Measurements from ENCODE around the gene NANP. TPM values are rescaled to one million over a fixed set of nuclear protein-coding genes. Genes with fewer than 3 reads are reported as not detected.

The NANP gene
- total and polyA plus RNA-seq, 2 of the 13 experiments (the other 11 are each of a cell fraction or from before 2014, with no cell fraction given), result 8.9 to 21.5 TPM

GRCh38 chr20:25624500-25624939 is 706 bp upstream of the NANP start (continued):
- TF ChIP-seq RARG (CRISPR knock-in tag; IDR thresholded peaks at IDR 0.05; ENCODE audit: low read depth) (no peak), ZNF816 (CRISPR knock-in tag; IDR thresholded peaks at IDR 0.05; ENCODE audit: borderline replicate concordance) (peak; percentile 1; the same call in 1 of the 2 replicates), CHD2 (IDR thresholded peaks at IDR 0.05; ENCODE audit: low read depth, low read length) (no peak), RFXANK (CRISPR knock-in tag; IDR thresholded peaks at IDR 0.05) (no peak), NCOA1 (CRISPR knock-in tag; IDR thresholded peaks at IDR 0.05) (no peak; the same call in 1 of the 2 replicates), JUNB (CRISPR knock-in tag; IDR thresholded peaks at IDR 0.05; ENCODE audit: borderline replicate concordance) (peak; percentile 7; the same call in 1 of the 2 replicates), TBX2 (CRISPR knock-in tag; IDR thresholded peaks at IDR 0.05; ENCODE audit: borderline replicate concordance) (no peak), MLLT10 (CRISPR knock-in tag; IDR thresholded peaks at IDR 0.05) (no peak; the same call in 1 of the 2 replicates), LBX2 (CRISPR knock-in tag; IDR thresholded peaks at IDR 0.05; ENCODE audit: borderline replicate concordance) (no peak), AGO1 (IDR thresholded peaks at IDR 0.05; ENCODE audit: low read depth, low read length, poor library complexity, severe bottlenecking) (no peak), BHLHE40 (IDR thresholded peaks at IDR 0.05; ENCODE audit: low read length) (peak; percentile 56), SRSF9 (IDR thresholded peaks at IDR 0.05; ENCODE audit: borderline replicate concordance, insufficient read depth, low read depth, low read length, poor library complexity, severe bottlenecking) (no peak), ATF6 (CRISPR knock-in tag; conservative IDR thresholded peaks at IDR 0.05) (no peak), ZNF12 (CRISPR knock-in tag; IDR thresholded peaks at IDR 0.05) (no peak; the same call in 1 of the 2 replicates), ZNF460 (CRISPR knock-in tag; IDR thresholded peaks at IDR 0.05; ENCODE audit: borderline replicate concordance) (no peak), CEBPZ (IDR thresholded peaks at IDR 0.05; ENCODE audit: low read length) (no peak), TRIM24 (CRISPR knock-in tag; IDR thresholded peaks at IDR 0.05) (no peak), PTBP1 (IDR thresholded peaks at IDR 0.05; ENCODE audit: low read depth, low read length, poor library complexity, severe bottlenecking) (no peak), STAT6 (CRISPR knock-in tag; IDR thresholded peaks at IDR 0.05; ENCODE audit: borderline replicate concordance) (no peak)
- TF ChIP-seq, protein P1, sequence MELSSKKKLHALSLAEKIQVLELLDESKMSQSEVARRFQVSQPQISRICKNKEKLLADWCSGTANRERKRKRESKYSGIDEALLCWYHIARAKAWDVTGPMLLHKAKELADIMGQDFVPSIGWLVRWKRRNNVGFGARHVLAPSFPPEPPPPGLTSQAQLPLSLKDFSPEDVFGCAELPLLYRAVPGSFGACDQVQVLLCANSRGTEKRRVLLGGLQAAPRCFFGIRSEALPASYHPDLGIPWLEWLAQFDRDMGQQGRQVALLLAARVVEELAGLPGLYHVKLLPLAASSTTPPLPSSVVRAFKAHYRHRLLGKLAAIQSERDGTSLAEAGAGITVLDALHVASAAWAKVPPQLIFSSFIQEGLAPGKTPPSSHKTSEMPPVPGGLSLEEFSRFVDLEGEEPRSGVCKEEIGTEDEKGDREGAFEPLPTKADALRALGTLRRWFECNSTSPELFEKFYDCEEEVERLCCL (CRISPR knock-in tag; IDR thresholded peaks at IDR 0.05; ENCODE audit: borderline replicate concordance), result no peak

All from HepG2 (cell line).